GM12801 (cell line): ENCODE data around the gene C1QBP.

Experiments used
- CTCF ChIP-seq: IDR thresholded peaks from one replicate; pipeline ENCODE4 v1.5.1; 2011; ENCODE audit warnings: control low read depth; ENCODE audit not compliant: insufficient read length; ENCODE audit errors: extremely low read depth

C1QBP gene

GRCh38 chr17:5446786-5447185, 7.8 kb upstream of the C1QBP start:
- TF ChIP-seq CTCF = no peak

- no peak for TF ChIP-seq CTCF
Measured at GRCh38 chr17:5444209-5444608, 5.3 kb upstream of the C1QBP start.

- no peak for TF ChIP-seq CTCF
Measured at GRCh38 chr17:5443728-5444127, 4.8 kb upstream of the C1QBP start.

GRCh38 chr17:5439446-5439764, 450 bp upstream of the C1QBP start:
- TF ChIP-seq CTCF = no peak

GRCh38 chr17:5437721-5438317, 1.1 kb downstream of the C1QBP start:
- no peak for TF ChIP-seq CTCF

GRCh38 chr17:5434984-5435383, 4.0 kb downstream of the C1QBP start:
- no peak for TF ChIP-seq CTCF

- TF ChIP-seq CTCF = no peak
Measured at GRCh38 chr17:5431949-5432556, 6.9 kb downstream of the C1QBP start.
